Activated CD4-positive, alpha-beta T cell treated with anti-CD3 and anti-CD28 coated beads, Interleukin-2, amount 50 U/mL, for 16 hours (primary cell): ENCODE results near the gene SPPL2B.
"Not testable (repeated sequence)": the region's sequence is repeated elsewhere in the genome, so short reads cannot be mapped to it uniquely, and the experiment has no call there.

ENCODE experiments used
- DNase-seq: peaks from one replicate; pipeline ENCODE4 v3.0.0-alpha.2; 2020

Gene SPPL2B

GRCh38 chr19:2338751-2339643 is 10.5 kb downstream of the SPPL2B start:
- DNase-seq, result no peak

- DNase-seq, result no peak
These were observed 11.3 kb downstream of the SPPL2B start for GRCh38 chr19:2339644-2340310.

- no peak for DNase-seq
These were observed 12.2 kb downstream of the SPPL2B start for GRCh38 chr19:2340496-2341243.

- no peak for DNase-seq
These were observed 12.8 kb downstream of the SPPL2B start for GRCh38 chr19:2341244-2341751.

GRCh38 chr19:2341982-2342381 is 13.5 kb downstream of the SPPL2B start:
- no peak for DNase-seq

- DNase-seq, result no peak
These were observed 14.3 kb downstream of the SPPL2B start for GRCh38 chr19:2342656-2343288.

- DNase-seq, result no peak
These were observed 15.0 kb downstream of the SPPL2B start for GRCh38 chr19:2343289-2343982.

GRCh38 chr19:2344381-2344870 is 15.9 kb downstream of the SPPL2B start:
- no peak for DNase-seq

GRCh38 chr19:2345076-2345475 is 16.6 kb downstream of the SPPL2B start:
- DNase-seq, result no peak

GRCh38 chr19:2345794-2346663 is 17.5 kb downstream of the SPPL2B start:
- DNase-seq, result no peak

- DNase-seq, result not testable (repeated sequence)
These were observed 21.3 kb downstream of the SPPL2B start for GRCh38 chr19:2349818-2350217.

- no peak for DNase-seq
These were observed 22.2 kb downstream of the SPPL2B start for GRCh38 chr19:2350656-2351055.

- DNase-seq, result no peak
These were observed 23.1 kb downstream of the SPPL2B start for GRCh38 chr19:2351591-2351990.

- DNase-seq, result no peak
These were observed 23.6 kb downstream of the SPPL2B start for GRCh38 chr19:2352121-2352520.

GRCh38 chr19:2353159-2353886 is 24.8 kb downstream of the SPPL2B start:
- no peak for DNase-seq

GRCh38 chr19:2353887-2354592 is 25.6 kb downstream of the SPPL2B start:
- no peak for DNase-seq

- DNase-seq, result no peak
These were observed 26.2 kb downstream of the SPPL2B start for GRCh38 chr19:2354670-2355069.

- no peak for DNase-seq
These were observed 26.9 kb downstream of the SPPL2B start for GRCh38 chr19:2355168-2356035.
